Ovary (tissue), 3 donors: ENCODE results near the gene ASXL2.

ENCODE experiments used
- POLR2A ChIP-seq: fragments of 450-650 bp; IDR thresholded peaks from one replicate; pipeline ENCODE4 v1.6.1; 2017; ENCODE audit warnings: antibody characterized with exemption, mild to moderate bottlenecking, moderate library complexity
- TF ChIP-seq, protein P1 (sequence below), 3 donors: fragments of 450-650 bp in 2 of 3; fragments of 200-600 bp in 1 of 3; IDR thresholded peaks; one replicate each; pipeline versions ENCODE4 v1.5.1 to v1.8.0; 2016 to 2022; ENCODE audit warnings: antibody characterized with exemption in 3 of 3, mild to moderate bottlenecking in 1 of 3
- donor health status: DM: no; HTN: no; CAD: no.

DNA sequence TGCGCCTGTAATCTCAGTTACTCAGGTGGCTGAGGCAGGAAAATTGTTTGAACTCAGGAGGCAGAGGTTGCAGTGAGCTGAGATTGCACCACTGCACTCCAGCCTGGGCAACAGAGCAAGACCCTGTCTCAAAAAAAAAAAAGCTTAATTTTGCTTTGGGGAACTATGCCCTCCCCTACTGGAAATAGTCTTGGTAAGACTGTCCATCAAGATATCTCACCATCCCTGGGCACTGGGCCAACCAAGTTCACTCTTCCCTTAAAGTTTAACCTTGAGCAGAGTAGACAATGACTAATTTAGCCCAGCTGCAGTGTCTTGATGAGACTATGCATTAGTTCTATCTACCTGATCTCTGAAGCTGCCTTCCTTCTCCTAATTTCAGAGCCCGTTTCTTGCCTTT is 44.7 kb downstream of the ASXL2 start:
- TF ChIP-seq, protein P1, sequence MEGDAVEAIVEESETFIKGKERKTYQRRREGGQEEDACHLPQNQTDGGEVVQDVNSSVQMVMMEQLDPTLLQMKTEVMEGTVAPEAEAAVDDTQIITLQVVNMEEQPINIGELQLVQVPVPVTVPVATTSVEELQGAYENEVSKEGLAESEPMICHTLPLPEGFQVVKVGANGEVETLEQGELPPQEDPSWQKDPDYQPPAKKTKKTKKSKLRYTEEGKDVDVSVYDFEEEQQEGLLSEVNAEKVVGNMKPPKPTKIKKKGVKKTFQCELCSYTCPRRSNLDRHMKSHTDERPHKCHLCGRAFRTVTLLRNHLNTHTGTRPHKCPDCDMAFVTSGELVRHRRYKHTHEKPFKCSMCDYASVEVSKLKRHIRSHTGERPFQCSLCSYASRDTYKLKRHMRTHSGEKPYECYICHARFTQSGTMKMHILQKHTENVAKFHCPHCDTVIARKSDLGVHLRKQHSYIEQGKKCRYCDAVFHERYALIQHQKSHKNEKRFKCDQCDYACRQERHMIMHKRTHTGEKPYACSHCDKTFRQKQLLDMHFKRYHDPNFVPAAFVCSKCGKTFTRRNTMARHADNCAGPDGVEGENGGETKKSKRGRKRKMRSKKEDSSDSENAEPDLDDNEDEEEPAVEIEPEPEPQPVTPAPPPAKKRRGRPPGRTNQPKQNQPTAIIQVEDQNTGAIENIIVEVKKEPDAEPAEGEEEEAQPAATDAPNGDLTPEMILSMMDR (IDR thresholded peaks at IDR 0.05) = no peak
- TF ChIP-seq POLR2A = no peak
